ENCODE results near the gene TLX3.
"Not testable (repeated sequence)": the region's sequence is repeated elsewhere in the genome, so short reads cannot be mapped to it uniquely, and the experiment has no call there.

TLX3 gene

GRCh38 chr5:171285465-171285864, 23.6 kb upstream of the TLX3 start:
- no peak for DNase-seq (ENCODE audit: low read depth)
- H3K4me3 ChIP-seq (replicated peaks; ENCODE audit: low read depth, low read length), result no peak overlapping the region
- no peak for TF ChIP-seq CTCF (IDR thresholded peaks at IDR 0.05; ENCODE audit: low read length, missing control alignments)

GRCh38 chr5:171288066-171288465, 21.0 kb upstream of the TLX3 start:
- H3K4me3 ChIP-seq (replicated peaks; ENCODE audit: low read depth, low read length), result no peak overlapping the region
- TF ChIP-seq CTCF (IDR thresholded peaks at IDR 0.05; ENCODE audit: low read length, missing control alignments), result no peak
- DNase-seq (ENCODE audit: low read depth), result no peak

DNA sequence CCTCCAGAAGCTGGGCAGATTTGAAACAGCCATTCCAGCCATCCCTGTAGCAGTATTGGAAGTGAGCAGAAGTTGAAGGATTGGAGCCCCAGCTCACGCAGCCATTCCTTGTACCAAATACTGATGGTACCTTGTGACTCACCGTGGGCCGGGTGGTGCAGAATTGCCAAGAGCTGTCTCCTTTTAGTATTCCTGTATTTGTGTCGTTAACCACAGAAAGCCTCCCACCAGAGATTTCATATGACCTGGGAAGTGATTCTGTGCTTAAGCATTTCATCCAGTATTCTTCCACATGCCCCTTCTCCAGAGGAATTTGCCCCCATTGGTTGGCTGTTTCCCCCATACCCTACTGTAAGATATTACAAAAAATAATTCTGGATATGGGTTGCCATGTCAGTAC, 17.7 kb upstream of the TLX3 start:
- peak; percentile 33 for DNase-seq (ENCODE audit: low read depth)
- TF ChIP-seq CTCF (IDR thresholded peaks at IDR 0.05; ENCODE audit: low read length, missing control alignments), result no peak
- H3K4me3 ChIP-seq (replicated peaks; ENCODE audit: low read depth, low read length), result no peak overlapping the region

DNA sequence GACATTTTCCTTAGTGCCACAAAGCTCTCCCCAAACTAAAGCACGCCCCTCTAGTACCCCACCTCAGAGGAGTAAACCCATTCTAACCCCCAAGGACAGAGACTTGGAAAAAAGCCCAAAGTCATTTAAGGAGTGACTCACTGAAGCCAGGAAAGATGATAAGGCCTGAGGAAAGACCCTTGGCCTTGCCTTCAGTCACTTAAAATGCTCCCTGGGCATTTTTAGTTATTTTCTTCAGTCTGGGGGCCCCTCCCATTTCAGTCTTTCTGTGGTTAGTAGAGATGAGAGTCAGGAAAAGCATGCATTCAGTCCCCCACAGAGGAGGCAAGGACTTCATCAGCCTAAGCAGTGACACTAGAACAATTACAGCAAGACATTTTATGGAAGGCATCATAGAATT, 13.7 kb upstream of the TLX3 start:
- DNase-seq (ENCODE audit: low read depth), result no peak
- TF ChIP-seq CTCF (IDR thresholded peaks at IDR 0.05; ENCODE audit: low read length, missing control alignments), result no peak
- no peak overlapping the region for H3K4me3 ChIP-seq (replicated peaks; ENCODE audit: low read depth, low read length)

DNA sequence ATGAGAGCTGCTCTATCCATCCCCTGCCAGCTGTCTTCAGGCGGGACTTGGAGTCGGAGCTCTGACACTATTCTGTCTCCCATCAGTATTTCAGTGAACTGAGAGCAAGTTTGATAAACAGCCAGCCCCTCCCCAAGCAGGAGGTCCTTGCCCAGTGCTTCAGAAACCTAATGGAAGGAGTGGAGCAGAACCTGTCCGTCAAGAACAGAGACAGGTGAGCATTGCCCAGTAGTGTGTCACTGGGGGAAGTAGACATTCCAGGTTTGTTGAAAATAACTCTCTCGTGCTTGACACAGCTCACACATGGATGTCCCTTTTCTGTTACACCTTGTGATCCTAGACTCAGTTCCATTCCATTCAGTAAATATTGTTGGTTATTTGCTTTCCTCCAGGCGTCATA, 13.2 kb upstream of the TLX3 start:
- TF ChIP-seq CTCF (IDR thresholded peaks at IDR 0.05; ENCODE audit: low read length, missing control alignments), result no peak
- H3K4me3 ChIP-seq (replicated peaks; ENCODE audit: low read depth, low read length), result no peak overlapping the region
- no peak for DNase-seq (ENCODE audit: low read depth)

GRCh38 chr5:171297941-171298340, 11.1 kb upstream of the TLX3 start:
- not testable (repeated sequence) for DNase-seq (ENCODE audit: low read depth)

GRCh38 chr5:171299228-171299627, 9.8 kb upstream of the TLX3 start:
- DNase-seq (ENCODE audit: low read depth), result no peak
- no peak overlapping the region for H3K4me3 ChIP-seq (replicated peaks; ENCODE audit: low read depth, low read length)
- no peak for TF ChIP-seq CTCF (IDR thresholded peaks at IDR 0.05; ENCODE audit: low read length, missing control alignments)

More at GRCh38 chr5:171297941-171298340, 11.1 kb upstream of the TLX3 start:
- H3K4me3 ChIP-seq (replicated peaks; ENCODE audit: low read depth, low read length), result not testable (repeated sequence)

DNA sequence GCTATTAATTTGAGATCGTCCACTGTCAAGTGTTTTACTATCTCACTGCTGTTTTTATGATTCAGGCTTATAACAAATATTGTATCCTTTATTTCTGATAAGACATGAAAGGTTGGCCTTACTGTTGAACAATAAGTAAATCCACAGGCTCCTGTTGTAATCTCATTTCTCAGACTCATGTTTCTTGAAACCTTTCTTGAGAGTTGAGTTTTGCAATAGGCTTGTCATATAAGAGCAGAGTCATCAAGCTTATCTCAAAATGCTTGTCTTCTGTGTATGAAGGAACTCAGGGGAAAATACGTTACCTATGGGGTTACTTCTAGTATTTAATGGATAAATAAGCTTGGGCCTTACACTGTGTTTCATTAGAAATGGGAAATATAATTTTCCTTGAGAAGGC, 9.2 kb upstream of the TLX3 start:
- DNase-seq (ENCODE audit: low read depth), result peak; percentile 38
- H3K4me3 ChIP-seq (replicated peaks; ENCODE audit: low read depth, low read length), result no peak overlapping the region
- no peak for TF ChIP-seq CTCF (IDR thresholded peaks at IDR 0.05; ENCODE audit: low read length, missing control alignments)

Measured in fibroblast of pulmonary artery (primary cell).